ENCODE measurements around the gene METTL8.
"Not testable (repeated sequence)": the region's sequence is repeated elsewhere in the genome, so short reads cannot be mapped to it uniquely, and the experiment has no call there.

METTL8 gene

GRCh38 chr2:171311589-171311988 lies 122.2 kb downstream of the METTL8 start:
- DNase-seq (ENCODE audit: low read depth) = not testable (repeated sequence)

GRCh38 chr2:171310889-171311288 lies 122.9 kb downstream of the METTL8 start:
- no peak for DNase-seq (ENCODE audit: low read depth)

- no peak for DNase-seq (ENCODE audit: low read depth)
Observed at GRCh38 chr2:171309455-171310286, 124.1 kb downstream of the METTL8 start.

- DNase-seq (ENCODE audit: low read depth) = no peak
Observed at GRCh38 chr2:171308280-171309054, 125.3 kb downstream of the METTL8 start.

- DNase-seq (ENCODE audit: low read depth) = no peak
Observed at GRCh38 chr2:171307560-171307959, 126.2 kb downstream of the METTL8 start.

- no peak for DNase-seq (ENCODE audit: low read depth)
Observed at GRCh38 chr2:171297956-171298355, 135.8 kb downstream of the METTL8 start.

GRCh38 chr2:171294608-171295007 lies 139.2 kb downstream of the METTL8 start:
- no peak for DNase-seq (ENCODE audit: low read depth)

GRCh38 chr2:171293661-171294060 lies 140.1 kb downstream of the METTL8 start:
- DNase-seq (ENCODE audit: low read depth) = no peak

- DNase-seq (ENCODE audit: low read depth) = no peak
Observed at GRCh38 chr2:171289991-171290390, 143.8 kb downstream of the METTL8 start.

GRCh38 chr2:171289316-171289715 lies 144.5 kb downstream of the METTL8 start:
- DNase-seq (ENCODE audit: low read depth) = no peak

- DNase-seq (ENCODE audit: low read depth) = no peak
Observed at GRCh38 chr2:171287611-171288010, 146.2 kb downstream of the METTL8 start.

GRCh38 chr2:171287036-171287571 lies 146.7 kb downstream of the METTL8 start:
- no peak for DNase-seq (ENCODE audit: low read depth)

- DNase-seq (ENCODE audit: low read depth) = no peak
Observed at GRCh38 chr2:171281110-171281509, 152.7 kb downstream of the METTL8 start.

- DNase-seq (ENCODE audit: low read depth) = no peak
Observed at GRCh38 chr2:171279983-171280790, 153.6 kb downstream of the METTL8 start.

- no peak for DNase-seq (ENCODE audit: low read depth)
Observed at GRCh38 chr2:171274757-171275156, 159.0 kb downstream of the METTL8 start.

- DNase-seq (ENCODE audit: low read depth) = no peak
Observed at GRCh38 chr2:171271971-171272436, 161.8 kb downstream of the METTL8 start.

GRCh38 chr2:171271386-171271785 lies 162.4 kb downstream of the METTL8 start:
- DNase-seq (ENCODE audit: low read depth) = no peak

- no peak for DNase-seq (ENCODE audit: low read depth)
Observed at GRCh38 chr2:171267855-171268629, 165.7 kb downstream of the METTL8 start.
